AG10803 (cell line): ENCODE measurements around the gene IER5L.

Experiments used
- DNase-seq: peaks from one replicate; pipeline ENCODE4 v3.0.0; 2010; ENCODE audit warnings: low read depth
- H3K4me3 ChIP-seq: 2 replicates; pipeline ENCODE4 v1.5.1; 2011; ENCODE audit warnings: mild to moderate bottlenecking, low read length, control low read depth
- CTCF ChIP-seq: conservative IDR thresholded peaks from 2 replicates; pipeline ENCODE4 v1.5.1; 2011; ENCODE audit warnings: mild to moderate bottlenecking, low read length, control low read depth, inconsistent platforms

The IER5L gene

DNA sequence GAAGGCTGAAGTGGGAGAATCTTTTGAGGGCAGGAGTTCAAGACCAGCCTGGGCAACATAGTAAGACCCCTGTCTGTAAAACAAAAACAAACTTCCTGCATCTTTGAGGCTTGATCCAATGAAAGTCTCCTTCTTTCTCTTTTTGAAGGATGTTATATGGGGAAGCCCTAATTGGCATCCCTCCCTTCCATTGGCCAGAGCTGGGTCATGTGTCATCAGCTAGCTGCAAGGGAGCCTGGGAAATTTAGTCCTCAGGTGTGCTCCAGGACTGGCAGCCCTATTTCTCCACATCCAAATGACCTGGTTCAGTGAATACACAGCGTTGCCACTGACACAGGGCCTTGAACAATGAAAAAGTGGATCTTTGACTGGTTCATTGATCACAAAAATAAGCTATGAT is 9.0 kb upstream of the IER5L start:
- DNase-seq: no peak
- no peak overlapping the region for H3K4me3 ChIP-seq
- no peak for TF ChIP-seq CTCF

GRCh38 chr9:129185991-129186390 is 7.9 kb upstream of the IER5L start:
- no peak for TF ChIP-seq CTCF
- H3K4me3 ChIP-seq: no peak overlapping the region
- DNase-seq: no peak

DNA sequence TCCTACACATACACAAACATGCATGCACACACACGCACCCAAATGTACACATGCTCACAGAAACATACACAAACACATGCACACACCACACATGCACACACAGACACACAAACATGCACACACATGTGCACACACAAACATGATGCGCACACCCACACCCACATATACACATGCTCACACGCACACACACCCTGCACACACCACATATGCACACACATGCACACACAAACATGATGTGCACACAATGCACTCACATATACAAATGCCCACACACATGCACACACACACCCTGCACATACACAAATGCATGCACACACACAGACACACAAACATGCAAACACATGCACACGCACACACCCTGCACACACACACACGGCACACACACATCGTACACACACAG is 7.3 kb upstream of the IER5L start:
- no peak for TF ChIP-seq CTCF
- H3K4me3 ChIP-seq: no peak overlapping the region
- DNase-seq: no peak

- H3K4me3 ChIP-seq: no peak overlapping the region
- TF ChIP-seq CTCF: no peak
- no peak for DNase-seq
Observed at GRCh38 chr9:129184596-129185122, 6.6 kb upstream of the IER5L start.

GRCh38 chr9:129184219-129184524 is 6.1 kb upstream of the IER5L start:
- no peak overlapping the region for H3K4me3 ChIP-seq
- no peak for DNase-seq
- no peak for TF ChIP-seq CTCF

GRCh38 chr9:129183495-129184218 is 5.6 kb upstream of the IER5L start:
- H3K4me3 ChIP-seq: no peak overlapping the region
- no peak for DNase-seq
- TF ChIP-seq CTCF: no peak
